Measurements from ENCODE around the gene MGAT5B. TPM values are rescaled to one million over a fixed set of nuclear protein-coding genes. Genes with fewer than 3 reads are reported as not detected.

Gene MGAT5B
- total RNA-seq, 1 experiment from 2014 or later = 4.9 TPM

DNA sequence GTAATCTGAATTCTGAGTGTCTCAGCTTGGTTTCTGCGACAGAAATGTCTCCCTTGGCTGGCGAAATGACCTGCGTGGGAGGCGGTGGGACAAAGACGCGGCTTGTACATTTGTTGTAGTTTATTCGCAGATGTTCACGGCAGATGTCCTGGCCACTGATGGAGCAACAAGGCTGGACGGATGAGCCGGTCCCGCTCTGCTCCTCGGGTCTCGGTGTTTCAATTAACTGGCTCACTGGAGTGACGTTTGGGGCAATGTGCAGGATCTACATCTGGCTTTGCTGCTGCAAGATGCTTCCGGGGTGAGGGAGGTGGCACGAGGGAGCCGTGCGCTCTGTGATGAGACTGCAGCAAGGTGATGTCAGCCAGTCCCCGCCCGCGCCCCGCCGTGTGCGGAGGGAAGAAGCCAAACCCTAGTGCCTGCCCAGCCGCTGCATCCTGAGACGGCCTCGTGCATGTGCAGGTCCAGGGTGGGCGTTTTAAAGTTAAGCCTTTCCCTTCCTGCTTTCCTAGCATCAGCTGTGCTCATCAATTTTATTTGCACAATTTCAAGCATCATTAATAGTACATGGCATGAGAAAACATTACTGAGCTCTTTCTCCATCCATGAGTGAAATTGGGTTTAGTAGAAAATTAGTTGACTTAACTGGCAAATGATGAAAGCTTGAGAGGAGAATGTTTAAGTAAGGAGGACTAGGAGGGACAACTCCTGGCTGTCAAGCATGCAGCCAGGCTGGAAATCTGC, 44.4 kb downstream of the MGAT5B start:
- TF ChIP-seq EZH2 (IDR thresholded peaks at IDR 0.05; ENCODE audit: low read length, unreplicated experiment) = no peak
- TF ChIP-seq, protein P1, sequence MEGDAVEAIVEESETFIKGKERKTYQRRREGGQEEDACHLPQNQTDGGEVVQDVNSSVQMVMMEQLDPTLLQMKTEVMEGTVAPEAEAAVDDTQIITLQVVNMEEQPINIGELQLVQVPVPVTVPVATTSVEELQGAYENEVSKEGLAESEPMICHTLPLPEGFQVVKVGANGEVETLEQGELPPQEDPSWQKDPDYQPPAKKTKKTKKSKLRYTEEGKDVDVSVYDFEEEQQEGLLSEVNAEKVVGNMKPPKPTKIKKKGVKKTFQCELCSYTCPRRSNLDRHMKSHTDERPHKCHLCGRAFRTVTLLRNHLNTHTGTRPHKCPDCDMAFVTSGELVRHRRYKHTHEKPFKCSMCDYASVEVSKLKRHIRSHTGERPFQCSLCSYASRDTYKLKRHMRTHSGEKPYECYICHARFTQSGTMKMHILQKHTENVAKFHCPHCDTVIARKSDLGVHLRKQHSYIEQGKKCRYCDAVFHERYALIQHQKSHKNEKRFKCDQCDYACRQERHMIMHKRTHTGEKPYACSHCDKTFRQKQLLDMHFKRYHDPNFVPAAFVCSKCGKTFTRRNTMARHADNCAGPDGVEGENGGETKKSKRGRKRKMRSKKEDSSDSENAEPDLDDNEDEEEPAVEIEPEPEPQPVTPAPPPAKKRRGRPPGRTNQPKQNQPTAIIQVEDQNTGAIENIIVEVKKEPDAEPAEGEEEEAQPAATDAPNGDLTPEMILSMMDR (conservative IDR thresholded peaks at IDR 0.05; ENCODE audit: low read depth, low read length) = no peak
- TF ChIP-seq EZH2phosphoT487 (IDR thresholded peaks at IDR 0.05; ENCODE audit: borderline replicate concordance, low read length) = no peak
- Histone ChIP-seq H3K9me3 (ENCODE audit: low read length) (no peaks in the 10 kb centered on the region), H3K27me3 (ENCODE audit: low read length) (no peaks in the 10 kb centered on the region), H3K9me2 (replicated peaks; ENCODE audit: low read length) (no peaks in the 10 kb centered on the region), H3F3A (ENCODE audit: low read length, unreplicated experiment) (no peaks in the 10 kb centered on the region), H3K27ac (ENCODE audit: low read length) (no peak overlapping the region), H3K4me3 (ENCODE audit: low read length) (no peak overlapping the region), H3K36me3 (ENCODE audit: low read depth, low read length) (peaks cover 3% of the 10 kb centered on the region; the same call in 1 of the 2 replicates), H2AFZ (ENCODE audit: low read length) (no peak overlapping the region), H3K4me1 (ENCODE audit: insufficient read depth, low read length) (no peaks in the 10 kb centered on the region), H3K4me2 (ENCODE audit: low read length) (no peak overlapping the region), H3K9ac (ENCODE audit: low read length) (no peak overlapping the region), H4K20me1 (ENCODE audit: low read length) (peaks cover 3% of the 10 kb centered on the region; the same call in 1 of the 2 replicates), H3K79me2 (ENCODE audit: low read length) (no peaks in the 10 kb centered on the region)
- ATAC-seq (no peak), DNase-seq (no peak)
- POLR2A ChIA-PET (ENCODE audit: unreplicated experiment) = no interaction called here
- CTCF ChIA-PET = no interaction called here
- intact Hi-C loops (cut with micrococcal nuclease) = no loop called here
- BruUV-seq (replicated peaks) = no TSS peak

DNA sequence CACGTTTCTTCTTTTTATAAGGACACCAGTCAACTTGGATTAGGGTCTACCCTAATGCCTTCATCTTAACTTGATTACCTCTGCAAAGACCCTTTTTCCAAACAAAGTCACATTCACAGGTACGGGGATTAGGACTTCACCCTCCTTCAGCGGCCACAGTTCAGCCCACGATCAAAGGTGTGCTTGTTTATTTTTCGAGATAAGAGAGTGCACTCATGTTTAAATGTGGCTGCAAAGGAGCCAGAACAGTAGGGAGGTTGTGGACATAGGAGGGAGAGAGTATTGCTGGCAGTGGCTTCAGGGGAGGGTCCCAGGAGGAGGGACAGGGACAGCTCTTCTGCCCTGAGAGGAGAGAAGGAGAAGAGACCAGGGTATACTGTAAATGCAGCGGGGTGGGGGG, 46.7 kb downstream of the MGAT5B start:
- ATAC-seq (no peak), DNase-seq (no peak)
- Histone ChIP-seq H3K79me2 (ENCODE audit: low read length) (no peaks in the 10 kb centered on the region), H3K4me1 (ENCODE audit: insufficient read depth, low read length) (no peaks in the 10 kb centered on the region), H2AFZ (ENCODE audit: low read length) (no peak overlapping the region), H3K4me2 (ENCODE audit: low read length) (no peak overlapping the region), H3K36me3 (ENCODE audit: low read depth, low read length) (no peaks in the 10 kb centered on the region), H3K9me3 (ENCODE audit: low read length) (no peaks in the 10 kb centered on the region), H3K27ac (ENCODE audit: low read length) (no peak overlapping the region), H3K9me2 (replicated peaks; ENCODE audit: low read length) (no peaks in the 10 kb centered on the region), H3K4me3 (ENCODE audit: low read length) (no peak overlapping the region), H3K9ac (ENCODE audit: low read length) (no peak overlapping the region), H3F3A (ENCODE audit: low read length, unreplicated experiment) (no peaks in the 10 kb centered on the region), H4K20me1 (ENCODE audit: low read length) (peaks cover 3% of the 10 kb centered on the region; the same call in 1 of the 2 replicates), H3K27me3 (ENCODE audit: low read length) (no peaks in the 10 kb centered on the region)
- intact Hi-C loops (cut with micrococcal nuclease) = no loop called here
- no TSS peak for BruUV-seq (replicated peaks)
- POLR2A ChIA-PET (ENCODE audit: unreplicated experiment) = no interaction called here
- CTCF ChIA-PET = no interaction called here
- TF ChIP-seq, protein P1 (conservative IDR thresholded peaks at IDR 0.05; ENCODE audit: low read depth, low read length) = no peak

DNA sequence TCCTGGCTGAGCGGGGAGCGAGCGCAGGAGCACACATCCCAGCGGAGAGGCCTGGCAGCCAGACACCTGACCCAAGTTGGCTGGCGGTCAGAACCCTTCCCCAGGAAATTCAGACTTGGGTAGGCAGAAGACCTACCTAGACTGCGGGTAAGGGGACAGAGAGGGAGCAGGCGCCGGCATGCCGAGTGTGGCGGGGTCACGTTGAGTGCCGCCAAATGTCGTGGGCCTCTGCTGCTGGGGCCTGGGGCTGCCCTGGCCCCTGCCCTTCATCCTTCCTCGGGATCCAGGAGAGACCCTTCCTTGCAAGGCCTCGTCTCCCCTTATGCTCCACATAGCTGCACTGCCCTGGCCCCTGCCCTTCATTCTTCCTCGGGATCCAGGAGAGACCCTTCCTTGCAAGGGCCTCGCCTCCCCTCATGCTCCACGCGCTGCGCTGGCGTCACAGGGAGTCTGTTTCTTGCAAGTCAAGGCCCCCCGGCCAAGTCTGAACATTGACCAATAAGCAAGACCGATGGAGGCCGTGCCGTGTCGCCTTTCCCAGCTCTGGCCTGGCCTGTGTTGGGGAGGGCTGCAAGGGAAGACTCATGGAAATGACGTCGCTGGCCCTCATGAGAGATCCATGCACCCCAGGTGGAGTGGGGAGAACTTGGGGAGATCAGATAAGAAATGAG, 47.8 kb downstream of the MGAT5B start:
- intact Hi-C loops (cut with micrococcal nuclease) = no loop called here
- no peaks in the 10 kb centered on the region for H3F3A ChIP-seq (ENCODE audit: low read length, unreplicated experiment)
- H3K4me1 ChIP-seq (ENCODE audit: insufficient read depth, low read length) = no peaks in the 10 kb centered on the region
- ATAC-seq (no peak), DNase-seq (no peak)
- no peaks in the 10 kb centered on the region for H3K27me3 ChIP-seq (ENCODE audit: low read length)
- H3K9me2 ChIP-seq (replicated peaks; ENCODE audit: low read length) = no peaks in the 10 kb centered on the region
- no peaks in the 10 kb centered on the region for H3K9me3 ChIP-seq (ENCODE audit: low read length)
- H3K36me3 ChIP-seq (ENCODE audit: low read depth, low read length) = no peaks in the 10 kb centered on the region
- no peak overlapping the region for H3K9ac ChIP-seq (ENCODE audit: low read length)
- H3K79me2 ChIP-seq (ENCODE audit: low read length) = no peaks in the 10 kb centered on the region
- TF ChIP-seq EZH2 (IDR thresholded peaks at IDR 0.05; ENCODE audit: low read length, unreplicated experiment) = no peak
- no peak for TF ChIP-seq EZH2phosphoT487 (IDR thresholded peaks at IDR 0.05; ENCODE audit: borderline replicate concordance, low read length)
- TF ChIP-seq, protein P1 (conservative IDR thresholded peaks at IDR 0.05; ENCODE audit: low read depth, low read length) = no peak
- BruUV-seq (replicated peaks) = no TSS peak
- H3K4me2 ChIP-seq (ENCODE audit: low read length) = no peak overlapping the region
- POLR2A ChIA-PET (ENCODE audit: unreplicated experiment) = no interaction called here
- CTCF ChIA-PET = no interaction called here
- no peak overlapping the region for H3K4me3 ChIP-seq (ENCODE audit: low read length)
- no peak overlapping the region for H2AFZ ChIP-seq (ENCODE audit: low read length)
- peaks cover 3% of the 10 kb centered on the region; the same call in 1 of the 2 replicates for H4K20me1 ChIP-seq (ENCODE audit: low read length)
- no peak overlapping the region for H3K27ac ChIP-seq (ENCODE audit: low read length)
